T-helper 2 cell treated with Interferon-gamma antibody and Interleukin-4, amounts not matched to agents 5 μg/mL and 100 μg/mL, for 36 hours (primary cell): ENCODE data around the gene GPANK1.

Experiments used
- DNase-seq: peaks from one replicate; pipeline ENCODE4 v3.0.0; 2021; ENCODE audit warnings: low spot score
- H3K27ac Mint-ChIP-seq: one replicate; pipeline ENCODE4 v1.8.0; 2021; ENCODE audit warnings: mild to moderate bottlenecking, mixed read lengths
- H3K27me3 Mint-ChIP-seq: one replicate; pipeline ENCODE4 v1.8.0; 2021; ENCODE audit warnings: low read depth, mixed read lengths
- H3K36me3 Mint-ChIP-seq: one replicate; pipeline ENCODE4 v1.8.0; 2021; ENCODE audit warnings: low read depth, mixed read lengths
- H3K4me1 Mint-ChIP-seq: one replicate; pipeline ENCODE4 v1.8.0; 2021; ENCODE audit warnings: low read depth, mixed read lengths
- H3K4me3 Mint-ChIP-seq: one replicate; pipeline ENCODE4 v1.8.0; 2022; ENCODE audit warnings: mild to moderate bottlenecking, moderate library complexity, mixed read lengths
- H3K9me3 Mint-ChIP-seq: one replicate; pipeline ENCODE4 v1.8.0; 2021; ENCODE audit warnings: mixed read lengths

The GPANK1 gene

DNA sequence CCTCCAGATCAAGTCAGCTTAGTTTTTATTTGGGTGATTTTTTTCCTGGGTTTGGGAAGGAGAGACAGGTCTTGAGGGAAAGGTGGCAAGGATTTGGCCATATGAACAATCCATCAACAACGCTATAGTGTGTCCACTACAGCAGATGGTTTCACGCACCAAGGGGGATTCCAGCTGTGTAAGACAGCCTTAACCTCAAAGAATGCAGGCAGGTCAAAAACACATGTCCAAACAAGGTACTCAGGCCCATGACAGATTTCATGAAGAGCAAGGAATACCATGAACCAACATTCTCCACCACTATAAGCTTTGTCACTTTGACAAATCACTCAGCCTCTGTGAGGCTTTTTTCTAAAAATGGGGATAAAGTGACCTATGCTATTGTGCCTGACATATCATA, 47.8 kb downstream of the GPANK1 start:
- Mint-ChIP-seq H3K4me1 (peaks cover 41% of the 10 kb centered on the region), H3K9me3 (no peaks in the 10 kb centered on the region), H3K36me3 (peaks cover 19% of the 10 kb centered on the region), H3K4me3 (peak overlapping the region; percentile 81), H3K27ac (peak overlapping the region; percentile 90), H3K27me3 (no peaks in the 10 kb centered on the region)
- DNase-seq = no peak

DNA sequence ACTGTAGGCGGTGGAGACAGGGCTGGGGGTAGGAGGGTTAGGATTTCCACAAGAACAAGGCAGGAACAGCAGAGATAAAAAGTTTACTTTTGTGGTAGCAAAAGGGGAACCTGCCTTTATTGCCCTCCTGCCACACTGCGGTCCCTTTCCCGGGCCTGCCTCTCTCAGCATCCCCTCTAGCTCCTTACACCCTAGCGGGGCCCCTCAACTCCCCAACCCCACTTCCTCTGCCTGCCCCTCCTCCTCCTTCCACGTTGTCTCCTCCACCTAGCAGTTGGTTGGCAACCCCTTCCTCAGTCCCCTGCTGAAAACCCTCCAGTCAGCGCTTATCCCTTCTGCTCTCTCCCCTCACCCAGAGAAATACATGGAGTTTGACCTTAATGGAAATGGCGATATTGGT, 49.0 kb downstream of the GPANK1 start:
- H3K27me3 Mint-ChIP-seq = no peaks in the 10 kb centered on the region

GRCh38 chr6:31614684-31615578, 49.9 kb downstream of the GPANK1 start, which contains the start of gene AIF1:
Gene AIF1 (plus strand): TSS chr6:31615234. CDS start chr6:31615330, 96 bp downstream.
- H3K4me1 Mint-ChIP-seq = peaks cover 33% of the 10 kb centered on the region
- DNase-seq = no peak
- peaks cover 9% of the 10 kb centered on the region for H3K36me3 Mint-ChIP-seq
- peak within 1 kb of the TSS; percentile 81 for H3K4me3 Mint-ChIP-seq
- H3K27me3 Mint-ChIP-seq = no peaks in the 10 kb centered on the region
- H3K9me3 Mint-ChIP-seq = no peaks in the 10 kb centered on the region
- H3K27ac Mint-ChIP-seq = peak within 1 kb of the TSS; percentile 90

More for the DNA sequence above, 49.0 kb downstream of the GPANK1 start:
- Mint-ChIP-seq H3K27ac (peak overlapping the region; percentile 90), H3K36me3 (peaks cover 9% of the 10 kb centered on the region), H3K9me3 (no peaks in the 10 kb centered on the region), H3K4me3 (peak overlapping the region; percentile 81), H3K4me1 (peaks cover 33% of the 10 kb centered on the region)
- DNase-seq = peak; percentile 18

DNA sequence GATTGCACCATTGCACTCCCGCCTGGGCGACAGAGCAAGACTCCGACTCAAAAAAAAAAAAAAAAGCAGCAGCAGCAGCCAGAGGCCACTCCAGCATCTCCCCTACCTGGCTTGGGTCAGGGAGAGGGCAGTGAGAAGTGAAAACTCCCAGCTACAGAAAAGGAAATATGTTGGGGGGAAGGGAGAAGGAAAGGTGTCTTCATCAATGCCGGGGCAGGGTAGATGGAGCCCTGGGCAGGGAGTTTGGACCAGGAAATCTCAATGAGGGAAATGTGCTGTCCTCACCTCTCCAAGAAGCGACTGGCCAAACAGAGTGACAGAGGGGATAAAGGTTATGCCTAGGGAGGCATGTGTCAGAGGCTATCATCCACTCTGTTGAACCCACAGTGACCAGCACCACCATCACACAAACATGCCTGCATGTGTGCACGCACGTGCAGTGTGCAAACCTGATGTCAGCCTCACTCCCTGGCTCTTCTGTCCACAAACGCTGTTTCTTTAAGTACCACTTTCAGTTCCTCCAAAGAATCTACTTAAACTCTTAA, 50.6 kb downstream of the GPANK1 start:
- Mint-ChIP-seq H3K27ac (no peak overlapping the region), H3K4me1 (peaks cover 31% of the 10 kb centered on the region), H3K27me3 (no peaks in the 10 kb centered on the region), H3K4me3 (no peak overlapping the region), H3K36me3 (peaks cover 7% of the 10 kb centered on the region), H3K9me3 (no peaks in the 10 kb centered on the region)
- DNase-seq = no peak
